ENCODE data around the gene CDC42EP3. TPM values are rescaled to one million over a fixed set of nuclear protein-coding genes. Genes with fewer than 3 reads are reported as not detected.

CDC42EP3 gene
- total RNA-seq, 6 donors from 2014 or later = 24.5 to 76.2 (median 43.2) TPM

DNA sequence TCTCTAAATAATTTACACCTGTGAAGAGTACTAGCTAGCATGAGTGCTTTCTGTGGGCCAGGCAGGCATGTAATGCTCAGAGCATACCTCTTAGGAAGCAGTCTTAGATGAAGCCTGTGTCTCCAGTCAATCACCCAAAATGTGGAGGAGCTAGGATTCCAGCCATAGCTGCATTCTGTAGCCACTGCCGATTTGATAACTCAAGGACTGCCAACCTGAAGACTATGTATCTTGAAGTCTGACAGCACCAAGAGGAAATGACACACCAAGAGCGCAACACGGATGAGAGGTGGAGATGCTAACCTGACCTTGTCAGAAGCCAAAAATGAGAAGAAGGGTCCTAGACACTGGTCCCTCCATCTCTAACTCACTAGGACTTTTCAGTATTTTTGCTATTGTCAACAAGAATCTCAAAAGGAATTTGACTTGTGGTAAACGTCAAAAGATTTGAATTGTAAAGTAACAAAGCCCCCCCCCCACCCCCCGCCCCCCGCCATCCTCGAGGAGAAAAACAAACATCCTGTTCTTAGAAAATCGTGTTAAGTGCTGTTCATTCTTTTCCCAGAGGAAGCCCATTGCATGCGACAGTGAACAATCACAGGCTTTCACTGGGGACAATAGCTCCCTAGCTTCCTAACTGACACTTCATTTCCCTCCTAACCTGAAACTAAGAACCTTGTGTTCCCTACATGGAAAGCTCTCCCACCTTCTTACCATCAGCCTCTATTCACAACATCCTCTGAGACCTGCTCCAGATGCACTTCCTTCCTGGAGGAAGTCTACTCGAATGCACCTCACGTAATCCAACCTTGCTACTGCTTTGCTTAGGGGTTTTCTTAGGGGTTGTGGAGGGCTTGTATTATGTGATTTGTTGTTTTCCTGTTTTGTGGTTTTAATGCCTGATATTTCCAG is 14.7 kb downstream of the CDC42EP3 start:
- Histone ChIP-seq H3K27me3 (no peaks in the 10 kb centered on the region), H3K4me1 (peaks cover 51 to 68% (median 59%) of the 10 kb centered on the region in 4 donors), H3K36me3 (no peaks in the 10 kb centered on the region), H3K4me3 (no peak overlapping the region), H3K27ac (peak overlapping the region; percentile 53 to 81 (median 77)), H3K9me3 (no peaks in the 10 kb centered on the region)
- 27 to 40% methylated on average over 11 of the region's 11 CpGs for WGBS, 2 donors
- DNase-seq (no peak), ATAC-seq (ENCODE audit: low FRiP score in 2 of 2) (no peak)
- no peak for TF ChIP-seq POLR2A (IDR thresholded peaks at IDR 0.05)
- peak; percentile 59 to 85 for TF ChIP-seq POLR2AphosphoS5 (IDR thresholded peaks at IDR 0.05)
- peak in 2 of 4 donors; percentile 70 to 77 for TF ChIP-seq EP300 (IDR thresholded peaks at IDR 0.05)
- TF ChIP-seq, protein P1, sequence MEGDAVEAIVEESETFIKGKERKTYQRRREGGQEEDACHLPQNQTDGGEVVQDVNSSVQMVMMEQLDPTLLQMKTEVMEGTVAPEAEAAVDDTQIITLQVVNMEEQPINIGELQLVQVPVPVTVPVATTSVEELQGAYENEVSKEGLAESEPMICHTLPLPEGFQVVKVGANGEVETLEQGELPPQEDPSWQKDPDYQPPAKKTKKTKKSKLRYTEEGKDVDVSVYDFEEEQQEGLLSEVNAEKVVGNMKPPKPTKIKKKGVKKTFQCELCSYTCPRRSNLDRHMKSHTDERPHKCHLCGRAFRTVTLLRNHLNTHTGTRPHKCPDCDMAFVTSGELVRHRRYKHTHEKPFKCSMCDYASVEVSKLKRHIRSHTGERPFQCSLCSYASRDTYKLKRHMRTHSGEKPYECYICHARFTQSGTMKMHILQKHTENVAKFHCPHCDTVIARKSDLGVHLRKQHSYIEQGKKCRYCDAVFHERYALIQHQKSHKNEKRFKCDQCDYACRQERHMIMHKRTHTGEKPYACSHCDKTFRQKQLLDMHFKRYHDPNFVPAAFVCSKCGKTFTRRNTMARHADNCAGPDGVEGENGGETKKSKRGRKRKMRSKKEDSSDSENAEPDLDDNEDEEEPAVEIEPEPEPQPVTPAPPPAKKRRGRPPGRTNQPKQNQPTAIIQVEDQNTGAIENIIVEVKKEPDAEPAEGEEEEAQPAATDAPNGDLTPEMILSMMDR (IDR thresholded peaks at IDR 0.05) = no peak

DNA sequence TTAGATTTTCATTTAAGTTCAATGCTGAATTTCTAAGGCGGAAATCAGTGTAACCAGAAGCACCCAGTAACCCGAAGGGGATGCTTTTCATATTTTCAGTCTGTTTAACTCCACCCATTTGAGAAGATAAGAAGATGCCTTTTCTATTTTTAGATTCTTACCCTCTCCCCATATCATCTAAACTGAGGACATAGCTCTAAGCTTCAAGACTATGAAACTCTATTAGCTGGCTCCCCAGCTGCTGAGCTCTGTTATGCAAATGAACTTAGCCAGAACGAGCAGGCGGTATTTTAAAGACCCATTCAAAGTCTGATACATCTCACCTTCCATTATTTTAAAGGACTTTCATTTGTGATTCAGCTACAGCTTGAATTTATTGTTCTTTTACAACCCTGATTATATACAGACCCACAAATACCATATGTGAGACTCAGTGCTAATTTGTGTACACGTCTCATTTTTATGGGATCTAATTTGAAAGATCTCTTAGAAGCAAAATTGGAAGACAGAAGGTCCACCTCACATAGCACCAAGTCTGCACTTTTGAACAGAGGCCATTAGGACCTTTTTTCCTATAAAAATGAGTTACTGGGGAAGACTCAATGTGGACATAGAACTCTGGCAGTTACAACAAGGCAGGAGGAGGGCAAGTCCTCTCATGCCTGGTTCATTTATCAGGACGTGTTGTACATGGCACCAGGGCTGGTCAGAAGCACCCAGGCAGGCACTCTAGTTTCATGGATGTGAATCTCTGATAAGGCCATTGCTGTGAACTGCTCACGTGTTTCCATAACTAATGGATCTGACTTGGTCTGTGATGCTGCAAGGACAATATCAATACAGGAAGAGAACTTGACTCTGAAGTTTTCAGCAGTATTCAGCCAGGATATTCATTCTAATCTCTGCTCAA is 16.3 kb downstream of the CDC42EP3 start:
- H3K4me3 ChIP-seq = no peak overlapping the region
- TF ChIP-seq, protein P1 (IDR thresholded peaks at IDR 0.05) = no peak
- TF ChIP-seq POLR2A (IDR thresholded peaks at IDR 0.05) = no peak
- no peak for TF ChIP-seq EP300 (IDR thresholded peaks at IDR 0.05)
- no peak for TF ChIP-seq POLR2AphosphoS5 (IDR thresholded peaks at IDR 0.05)
- no peaks in the 10 kb centered on the region for H3K36me3 ChIP-seq
- no peaks in the 10 kb centered on the region for H3K9me3 ChIP-seq
- H3K27me3 ChIP-seq = no peaks in the 10 kb centered on the region
- H3K27ac ChIP-seq = peak overlapping the region; percentile 56 to 81 (median 77)
- DNase-seq (no peak), ATAC-seq (ENCODE audit: low FRiP score in 2 of 2) (no peak)
- WGBS, 2 donors = 73% methylated on average over 7 of the region's 7 CpGs
- H3K4me1 ChIP-seq = peaks cover 59 to 75% (median 72%) of the 10 kb centered on the region in 4 donors

DNA sequence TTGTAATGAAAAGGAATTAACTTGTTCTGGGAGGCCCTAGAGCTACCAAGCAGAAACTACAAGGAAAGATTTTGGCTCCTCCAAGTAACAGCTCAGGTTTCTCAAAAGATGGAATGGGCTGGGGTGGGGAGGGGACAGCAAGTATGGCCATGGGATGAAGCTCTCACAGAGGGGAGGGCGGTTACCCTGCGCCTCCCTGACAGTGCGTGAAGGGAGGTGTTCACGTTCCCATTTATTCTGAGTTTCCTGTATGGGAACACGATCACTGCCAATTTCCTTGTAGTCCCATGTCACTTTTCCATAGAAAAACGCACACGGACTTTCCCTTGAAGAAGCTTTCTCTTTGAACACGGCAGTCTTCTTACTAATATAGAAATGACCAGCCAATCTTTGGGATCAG is 17.0 kb downstream of the CDC42EP3 start:
- Histone ChIP-seq H3K27ac (peak overlapping the region; percentile 56 to 81 (median 77)), H3K4me3 (no peak overlapping the region), H3K27me3 (no peaks in the 10 kb centered on the region), H3K36me3 (no peaks in the 10 kb centered on the region), H3K9me3 (no peaks in the 10 kb centered on the region), H3K4me1 (peaks cover 66 to 82% (median 76%) of the 10 kb centered on the region in 4 donors)
- DNase-seq = no peak
- WGBS, 2 donors = 67% methylated on average over 8 of the region's 8 CpGs
- TF ChIP-seq, protein P1 (IDR thresholded peaks at IDR 0.05) = no peak
- TF ChIP-seq POLR2AphosphoS5 (IDR thresholded peaks at IDR 0.05) = peak in 1 of 2 donors; percentile 42
- peak in 1 of 4 donors; percentile 37 for TF ChIP-seq EP300 (IDR thresholded peaks at IDR 0.05)
- no peak for ATAC-seq (ENCODE audit: low FRiP score in 2 of 2)

DNA sequence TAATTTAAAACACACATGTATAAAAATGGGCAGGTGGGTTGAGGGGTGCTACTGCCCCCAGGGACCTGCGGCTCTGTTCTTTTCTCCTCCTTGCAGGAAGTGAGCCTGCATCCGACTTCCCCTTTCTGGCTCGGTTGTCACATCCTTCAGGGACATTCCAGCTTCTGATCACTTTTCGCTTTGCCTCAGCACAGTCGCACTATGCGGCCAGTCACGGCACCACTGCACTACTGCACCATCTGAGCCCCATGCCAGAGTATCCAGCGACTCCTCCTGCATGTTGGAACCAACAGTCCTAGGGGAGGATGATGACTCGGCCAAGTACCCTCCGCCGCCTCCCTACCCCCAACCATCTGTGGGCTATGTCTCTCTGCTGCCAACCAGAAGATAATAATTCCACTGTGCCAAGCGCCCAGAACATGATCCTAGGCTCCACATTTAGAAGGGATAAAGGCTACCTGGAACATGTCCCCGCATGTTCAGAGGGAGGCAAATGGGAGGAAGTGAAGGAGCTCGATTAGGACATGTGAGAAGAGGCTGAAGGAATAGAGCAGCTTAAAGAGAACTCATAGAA is 17.6 kb downstream of the CDC42EP3 start:
- ATAC-seq (ENCODE audit: low FRiP score in 2 of 2) = peak; percentile 69 to 74
- Histone ChIP-seq H3K4me3 (no peak overlapping the region), H3K4me1 (peaks cover 70 to 88% (median 77%) of the 10 kb centered on the region in 4 donors), H3K27ac (peak overlapping the region; percentile 56 to 81 (median 77)), H3K9me3 (no peaks in the 10 kb centered on the region), H3K36me3 (no peaks in the 10 kb centered on the region), H3K27me3 (no peaks in the 10 kb centered on the region)
- DNase-seq = peak in 1 of 2 donors; percentile 73
- WGBS, 2 donors = 56 to 57% methylated on average over 14 of the region's 14 CpGs
- TF ChIP-seq POLR2AphosphoS5 (IDR thresholded peaks at IDR 0.05) (peak in 1 of 2 donors; percentile 57), POLR2A (IDR thresholded peaks at IDR 0.05) (peak in 1 of 4 donors; percentile 31)
- TF ChIP-seq, protein P1 (IDR thresholded peaks at IDR 0.05) = no peak
